ENCODE measurements around the gene BRF1. TPM values are rescaled to one million over a fixed set of nuclear protein-coding genes. Genes with fewer than 3 reads are reported as not detected.

The BRF1 gene
- total RNA-seq, 4 donors from 2014 or later: 44.5 to 99.6 (median 56.2) TPM

DNA sequence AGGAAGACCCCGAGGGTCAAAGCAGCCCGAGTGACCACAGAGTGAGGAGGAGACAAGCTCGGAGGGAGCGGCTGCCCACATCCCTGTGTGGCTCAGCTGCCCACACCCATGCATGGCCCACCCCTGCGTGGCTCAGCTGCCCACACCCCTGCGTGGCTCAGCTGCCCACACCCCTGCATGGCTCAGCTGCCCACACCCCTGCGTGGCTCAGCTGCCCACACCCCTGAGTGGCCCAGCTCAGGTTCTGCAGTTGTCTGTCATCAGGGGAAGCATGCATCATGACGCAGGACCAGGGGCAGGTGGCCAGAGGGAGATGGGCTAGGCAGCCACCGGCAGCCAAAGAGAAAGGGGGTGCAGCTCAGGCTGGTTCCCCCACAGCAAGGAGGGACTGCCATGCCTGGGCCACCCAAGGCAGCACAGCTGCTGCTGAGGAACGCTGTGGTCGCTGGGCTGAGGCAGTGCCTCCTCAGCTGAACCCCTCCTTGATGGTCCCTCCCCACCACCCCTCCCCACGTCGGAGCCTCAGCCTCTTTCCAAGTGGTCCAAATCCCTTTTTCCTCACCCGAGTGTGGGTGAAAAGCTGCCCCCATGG lies 86.4 kb downstream of the BRF1 start:
- TF ChIP-seq POLR2A (IDR thresholded peaks at IDR 0.05): no peak
- 90 to 95% methylated on average over 12 to 13 of the region's 14 CpGs for WGBS, 2 donors
- no peaks in the 10 kb centered on the region for H3K4me1 ChIP-seq
- no peak overlapping the region for H3K27ac ChIP-seq
- no peak overlapping the region for H3K4me3 ChIP-seq (replicated peaks in 1 of 3)
- H3K36me3 ChIP-seq: peaks cover 20 to 32% of the 10 kb centered on the region in 2 donors
- no peaks in the 10 kb centered on the region for H3K27me3 ChIP-seq
- DNase-seq: no peak
- no peaks in the 10 kb centered on the region for H3K9me3 ChIP-seq
- intact Hi-C loops (cut with DNase I): no loop called here

DNA sequence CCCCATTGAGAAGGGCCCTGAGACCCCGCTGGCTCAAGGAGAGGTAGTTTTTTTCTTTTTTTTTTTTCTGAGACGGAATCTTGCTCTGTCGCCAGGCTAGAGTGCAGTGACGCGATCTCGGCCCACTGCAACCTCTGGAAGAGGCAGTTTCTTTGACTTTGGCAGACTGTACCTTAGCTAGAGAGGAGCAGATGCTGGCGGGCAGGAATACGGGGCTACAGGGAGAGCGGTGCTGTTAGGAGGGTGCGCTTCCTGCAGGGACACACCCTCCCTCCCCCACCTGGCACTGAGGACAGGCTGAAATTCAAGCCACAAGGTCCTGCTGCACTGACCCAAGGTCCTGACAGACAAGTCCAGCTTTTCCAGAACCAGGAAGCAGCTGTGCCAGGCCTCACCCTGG lies 87.4 kb downstream of the BRF1 start:
- Histone ChIP-seq H3K27ac (no peak overlapping the region), H3K9me3 (no peaks in the 10 kb centered on the region), H3K4me1 (no peaks in the 10 kb centered on the region), H3K27me3 (no peaks in the 10 kb centered on the region), H3K36me3 (peaks cover 18 to 32% of the 10 kb centered on the region in 2 donors), H3K4me3 (replicated peaks in 1 of 3) (no peak overlapping the region)
- intact Hi-C loops (cut with DNase I): no loop called here
- no peak for DNase-seq
- TF ChIP-seq, protein P1, sequence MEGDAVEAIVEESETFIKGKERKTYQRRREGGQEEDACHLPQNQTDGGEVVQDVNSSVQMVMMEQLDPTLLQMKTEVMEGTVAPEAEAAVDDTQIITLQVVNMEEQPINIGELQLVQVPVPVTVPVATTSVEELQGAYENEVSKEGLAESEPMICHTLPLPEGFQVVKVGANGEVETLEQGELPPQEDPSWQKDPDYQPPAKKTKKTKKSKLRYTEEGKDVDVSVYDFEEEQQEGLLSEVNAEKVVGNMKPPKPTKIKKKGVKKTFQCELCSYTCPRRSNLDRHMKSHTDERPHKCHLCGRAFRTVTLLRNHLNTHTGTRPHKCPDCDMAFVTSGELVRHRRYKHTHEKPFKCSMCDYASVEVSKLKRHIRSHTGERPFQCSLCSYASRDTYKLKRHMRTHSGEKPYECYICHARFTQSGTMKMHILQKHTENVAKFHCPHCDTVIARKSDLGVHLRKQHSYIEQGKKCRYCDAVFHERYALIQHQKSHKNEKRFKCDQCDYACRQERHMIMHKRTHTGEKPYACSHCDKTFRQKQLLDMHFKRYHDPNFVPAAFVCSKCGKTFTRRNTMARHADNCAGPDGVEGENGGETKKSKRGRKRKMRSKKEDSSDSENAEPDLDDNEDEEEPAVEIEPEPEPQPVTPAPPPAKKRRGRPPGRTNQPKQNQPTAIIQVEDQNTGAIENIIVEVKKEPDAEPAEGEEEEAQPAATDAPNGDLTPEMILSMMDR (IDR thresholded peaks at IDR 0.05): no peak
- TF ChIP-seq POLR2A (IDR thresholded peaks at IDR 0.05): no peak
- WGBS, 2 donors: 90 to 97% methylated on average over 8 to 10 of the region's 10 CpGs

DNA sequence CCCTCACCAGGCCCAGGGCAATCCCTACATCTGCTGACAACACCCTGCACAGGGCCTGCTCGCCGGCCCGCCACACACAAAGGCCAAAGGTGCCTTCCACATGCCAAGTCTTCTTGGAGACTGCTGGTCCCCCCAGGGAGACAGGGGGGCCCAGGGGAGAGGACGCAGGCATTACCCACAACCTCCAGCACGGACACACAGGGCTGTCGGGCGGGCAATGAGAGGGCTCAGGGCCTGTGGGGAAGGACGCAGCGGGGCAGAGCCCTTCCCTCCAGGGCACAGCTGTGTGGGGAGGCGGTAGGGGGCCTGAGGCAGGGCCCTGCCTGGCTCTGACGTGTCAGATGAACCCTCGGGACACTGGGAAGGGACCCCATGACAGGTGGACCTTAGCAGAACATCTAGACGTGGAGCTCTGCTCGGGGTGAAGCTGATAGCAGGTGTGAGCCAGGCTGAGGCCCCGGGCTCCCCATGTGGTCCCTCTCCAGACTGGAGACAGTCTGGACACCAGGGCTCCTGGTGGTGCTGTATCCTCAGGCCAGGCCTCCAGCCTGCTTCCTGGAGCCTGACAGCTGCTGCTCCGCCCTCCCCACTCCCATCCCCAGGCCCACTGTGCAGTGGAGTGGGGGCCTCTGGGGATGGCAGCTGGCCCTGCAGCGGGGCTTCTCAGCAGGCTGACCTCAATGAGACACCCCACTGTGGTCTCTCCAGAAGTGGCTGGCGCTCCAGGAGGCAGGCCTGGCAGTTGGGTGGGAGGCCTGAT lies 88.1 kb downstream of the BRF1 start:
- Histone ChIP-seq H3K36me3 (peaks cover 18 to 26% of the 10 kb centered on the region in 2 donors), H3K27me3 (no peaks in the 10 kb centered on the region), H3K4me1 (no peaks in the 10 kb centered on the region), H3K27ac (no peak overlapping the region), H3K9me3 (no peaks in the 10 kb centered on the region), H3K4me3 (replicated peaks in 1 of 3) (no peak overlapping the region)
- TF ChIP-seq, protein P1 (IDR thresholded peaks at IDR 0.05): no peak
- no peak for TF ChIP-seq POLR2A (IDR thresholded peaks at IDR 0.05)
- 96 to 98% methylated on average over 14 to 15 of the region's 18 CpGs for WGBS, 2 donors
- DNase-seq: no peak
- intact Hi-C loops (cut with DNase I): no loop called here

DNA sequence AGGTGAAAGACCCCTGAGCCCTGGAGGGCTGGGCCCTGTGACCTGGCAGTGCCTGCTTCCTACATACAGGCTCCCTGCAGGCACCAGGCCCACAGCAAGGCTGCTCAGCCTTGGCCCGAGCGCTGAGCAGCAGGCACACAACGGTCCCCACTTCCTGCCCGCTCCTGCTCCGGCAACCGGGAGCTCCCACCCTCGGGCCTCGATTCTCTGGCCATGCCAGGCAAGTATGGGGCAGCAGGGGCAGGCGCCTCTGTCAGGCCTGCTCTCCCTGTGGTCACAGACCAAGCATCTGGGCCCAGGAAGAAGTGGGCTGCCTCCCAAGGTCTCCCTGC lies 89.1 kb downstream of the BRF1 start:
- peaks cover 14 to 16% of the 10 kb centered on the region in 2 donors for H3K36me3 ChIP-seq
- no peak overlapping the region for H3K4me3 ChIP-seq (replicated peaks in 1 of 3)
- no peak for DNase-seq
- intact Hi-C loops (cut with DNase I): no loop called here
- WGBS, 2 donors: 95% methylated on average over 4 of the region's 9 CpGs
- no peaks in the 10 kb centered on the region for H3K27me3 ChIP-seq
- H3K27ac ChIP-seq: no peak overlapping the region
- peaks cover 0 to 5% of the 10 kb centered on the region in 2 donors for H3K4me1 ChIP-seq
- no peaks in the 10 kb centered on the region for H3K9me3 ChIP-seq
- TF ChIP-seq POLR2A (IDR thresholded peaks at IDR 0.05): no peak
- TF ChIP-seq, protein P1 (IDR thresholded peaks at IDR 0.05): no peak

DNA sequence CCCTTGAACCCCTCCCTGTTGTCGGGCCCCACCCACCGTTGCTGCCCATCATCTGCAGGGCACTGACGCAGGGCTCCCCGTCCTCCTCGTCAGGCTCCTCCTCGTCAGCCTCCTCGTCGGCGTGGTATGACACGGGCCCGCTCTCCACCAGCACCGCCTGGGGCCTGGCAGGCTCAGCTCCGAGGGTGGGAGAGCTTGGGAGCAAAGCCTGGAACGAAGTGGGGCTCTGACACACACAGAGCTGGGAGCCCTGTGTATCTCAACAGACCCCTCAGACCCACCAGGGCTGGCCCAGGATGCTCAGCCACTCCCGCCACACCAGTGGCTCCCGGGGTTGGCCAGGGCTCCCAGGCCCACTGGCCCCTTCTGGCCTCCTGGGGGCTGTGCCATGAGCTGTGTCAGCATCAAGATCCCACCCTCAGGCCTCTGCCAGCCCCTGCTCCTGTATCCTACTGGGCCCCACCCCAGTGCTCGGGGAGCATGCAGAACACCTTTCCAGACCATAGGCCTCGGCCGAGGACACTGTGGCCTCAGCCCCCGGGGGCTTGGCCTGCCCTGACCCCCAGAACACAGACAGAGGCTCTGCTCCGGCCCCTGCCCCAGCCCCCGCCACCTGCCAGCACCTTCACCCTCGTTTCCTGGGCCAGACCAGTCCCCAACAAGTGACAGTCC lies 89.6 kb downstream of the BRF1 start:
- no peak for TF ChIP-seq POLR2A (IDR thresholded peaks at IDR 0.05)
- TF ChIP-seq, protein P1 (IDR thresholded peaks at IDR 0.05): no peak
- H3K9me3 ChIP-seq: no peaks in the 10 kb centered on the region
- intact Hi-C loops (cut with DNase I): no loop called here
- WGBS, 2 donors: 93 to 96% methylated on average over 19 to 21 of the region's 23 CpGs
- no peaks in the 10 kb centered on the region for H3K27me3 ChIP-seq
- H3K4me1 ChIP-seq: peaks cover 0 to 7% of the 10 kb centered on the region in 2 donors
- no peak overlapping the region for H3K27ac ChIP-seq
- H3K36me3 ChIP-seq: peaks cover 14 to 16% of the 10 kb centered on the region in 2 donors
- no peak for DNase-seq
- no peak overlapping the region for H3K4me3 ChIP-seq (replicated peaks in 1 of 3)

All from thyroid gland (tissue), 4 donors.